HUES48 (cell line): Measurements from ENCODE around the gene ENKUR.

ENCODE experiments used
- H3K27ac ChIP-seq: one replicate; pipeline ENCODE4 v1.7.0; 2013; ENCODE audit warnings: low read depth, low read length, inconsistent platforms
- H3K27me3 ChIP-seq: 2 replicates; pipeline ENCODE4 v1.6.1; 2013; ENCODE audit warnings: mild to moderate bottlenecking, low read length; ENCODE audit not compliant: control insufficient read depth, insufficient read depth
- H3K36me3 ChIP-seq: 2 replicates; pipeline ENCODE4 v1.6.1; 2013; ENCODE audit warnings: low read length; ENCODE audit not compliant: control insufficient read depth, insufficient read depth
- H3K4me1 ChIP-seq: 2 replicates; pipeline ENCODE4 v1.6.1; 2013; ENCODE audit warnings: mild to moderate bottlenecking, low read length; ENCODE audit not compliant: control insufficient read depth, insufficient read depth
- H3K4me3 ChIP-seq: 2 replicates; pipeline ENCODE4 v1.5.1; 2013; ENCODE audit warnings: mild to moderate bottlenecking, low read depth, low read length
- H3K9ac ChIP-seq: 2 replicates; pipeline ENCODE4 v1.6.1; 2013; ENCODE audit warnings: mild to moderate bottlenecking, low read depth, low read length, moderate library complexity
- H3K9me3 ChIP-seq: 2 replicates; pipeline ENCODE4 v1.6.1; 2013; ENCODE audit warnings: low read length; ENCODE audit not compliant: control insufficient read depth, insufficient read depth

ENKUR gene

DNA sequence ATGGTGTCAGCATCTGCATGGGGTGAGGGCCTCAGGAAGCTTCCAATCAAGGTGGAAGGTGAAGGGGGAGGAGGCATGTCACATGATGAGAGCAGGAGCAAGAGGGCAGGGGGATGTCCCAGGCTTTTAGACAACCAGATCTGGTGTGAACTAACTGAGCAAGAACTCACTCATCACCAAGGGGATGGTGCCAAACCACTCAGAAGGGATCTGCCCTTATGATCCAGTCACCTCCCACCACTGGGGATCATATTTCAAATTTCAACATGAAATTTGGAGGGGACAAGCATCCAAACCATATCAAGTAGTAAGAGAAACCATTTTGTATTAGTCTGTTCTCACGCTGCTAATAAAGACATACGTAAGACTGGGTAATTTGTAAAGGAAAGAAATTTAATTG lies 34.0 kb upstream of the ENKUR start:
- Histone ChIP-seq H3K4me3 (no peak overlapping the region), H3K36me3 (no peaks in the 10 kb centered on the region), H3K9me3 (no peaks in the 10 kb centered on the region), H3K27ac (no peak overlapping the region), H3K4me1 (no peaks in the 10 kb centered on the region), H3K9ac (no peak overlapping the region), H3K27me3 (no peaks in the 10 kb centered on the region)

DNA sequence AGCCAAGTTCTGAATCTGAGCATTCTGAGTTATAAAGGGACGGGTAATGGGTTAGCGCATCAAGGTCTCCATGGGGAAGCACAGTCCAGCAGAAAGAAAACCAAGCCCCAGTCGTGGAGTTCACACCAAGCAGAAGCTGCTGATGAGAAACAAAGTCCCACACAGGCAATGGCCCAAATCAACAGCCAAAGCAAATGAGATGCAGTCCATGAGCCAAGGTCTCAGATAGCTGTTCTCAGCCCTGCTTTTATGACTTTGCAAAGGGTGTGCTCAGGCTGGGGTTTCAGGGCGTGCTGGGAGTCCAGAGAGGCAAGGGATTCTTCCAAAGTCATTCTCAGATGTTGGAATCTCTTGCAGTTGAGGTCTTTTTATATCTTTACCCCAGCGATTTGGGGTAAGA lies 32.5 kb upstream of the ENKUR start:
- H3K36me3 ChIP-seq: no peaks in the 10 kb centered on the region

DNA sequence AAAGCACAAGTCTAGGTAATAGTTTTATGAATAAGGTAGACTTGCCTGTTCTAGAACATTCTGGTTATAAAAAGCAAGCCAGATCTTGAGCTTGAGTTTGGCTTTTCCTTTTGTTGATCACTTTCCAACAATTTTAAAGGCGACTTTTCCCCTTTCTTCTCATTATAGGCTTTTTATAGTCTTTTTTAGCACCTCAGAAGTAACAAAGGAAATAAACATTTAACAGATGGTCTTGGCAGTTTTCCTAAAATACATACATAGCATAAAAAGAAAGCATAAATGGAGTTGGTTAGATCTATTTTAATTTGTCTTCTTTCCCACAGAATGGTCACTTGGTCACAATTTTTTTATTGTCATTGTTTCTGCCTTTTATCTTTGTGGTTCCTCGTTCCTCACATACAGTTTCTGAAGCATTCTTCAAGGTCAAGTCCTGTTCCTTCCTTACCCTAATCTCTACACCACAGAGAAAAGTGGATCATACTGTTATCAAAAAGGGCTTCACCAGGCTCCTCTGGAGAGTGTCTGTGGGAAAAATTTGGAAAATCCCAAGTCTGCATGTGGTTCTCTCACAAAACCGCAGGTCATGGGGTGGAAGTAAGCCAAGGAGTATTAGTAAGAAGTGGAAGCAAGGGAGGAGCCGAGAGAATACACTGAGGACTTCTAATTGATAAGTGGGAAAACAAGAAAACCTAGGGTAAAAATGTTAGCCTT lies 31.8 kb upstream of the ENKUR start:
- no peak overlapping the region for H3K4me3 ChIP-seq
- no peak overlapping the region for H3K27ac ChIP-seq
- no peaks in the 10 kb centered on the region for H3K9me3 ChIP-seq
- no peaks in the 10 kb centered on the region for H3K4me1 ChIP-seq
- no peaks in the 10 kb centered on the region for H3K27me3 ChIP-seq
- no peaks in the 10 kb centered on the region for H3K36me3 ChIP-seq
- no peak overlapping the region for H3K9ac ChIP-seq

More for the DNA sequence above, 32.5 kb upstream of the ENKUR start:
- no peaks in the 10 kb centered on the region for H3K4me1 ChIP-seq
- H3K27ac ChIP-seq: no peak overlapping the region
- no peak overlapping the region for H3K9ac ChIP-seq
- no peak overlapping the region for H3K4me3 ChIP-seq
- no peaks in the 10 kb centered on the region for H3K9me3 ChIP-seq
- no peaks in the 10 kb centered on the region for H3K27me3 ChIP-seq

DNA sequence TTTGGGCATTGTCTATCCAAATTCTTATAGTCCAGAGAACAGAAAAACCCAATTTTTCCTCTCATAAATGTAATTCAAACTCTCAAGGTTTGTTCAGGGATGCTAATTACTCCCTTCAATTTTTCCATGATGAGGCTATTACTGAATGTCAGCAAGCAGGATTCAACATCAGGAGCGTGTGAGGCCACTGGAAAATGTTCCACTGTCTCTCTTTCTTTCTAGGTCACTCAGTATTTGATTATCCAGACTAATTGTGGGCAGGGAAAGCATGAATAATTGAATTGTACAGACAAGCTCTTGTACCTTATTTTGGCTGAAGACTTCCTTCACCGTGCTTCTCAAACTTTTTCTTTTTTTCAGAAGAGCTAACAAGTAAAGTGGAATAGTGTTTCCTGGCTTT lies 31.1 kb upstream of the ENKUR start:
- Histone ChIP-seq H3K9me3 (no peaks in the 10 kb centered on the region), H3K4me1 (no peaks in the 10 kb centered on the region), H3K27me3 (no peaks in the 10 kb centered on the region), H3K36me3 (no peaks in the 10 kb centered on the region), H3K27ac (no peak overlapping the region), H3K4me3 (no peak overlapping the region), H3K9ac (no peak overlapping the region)

DNA sequence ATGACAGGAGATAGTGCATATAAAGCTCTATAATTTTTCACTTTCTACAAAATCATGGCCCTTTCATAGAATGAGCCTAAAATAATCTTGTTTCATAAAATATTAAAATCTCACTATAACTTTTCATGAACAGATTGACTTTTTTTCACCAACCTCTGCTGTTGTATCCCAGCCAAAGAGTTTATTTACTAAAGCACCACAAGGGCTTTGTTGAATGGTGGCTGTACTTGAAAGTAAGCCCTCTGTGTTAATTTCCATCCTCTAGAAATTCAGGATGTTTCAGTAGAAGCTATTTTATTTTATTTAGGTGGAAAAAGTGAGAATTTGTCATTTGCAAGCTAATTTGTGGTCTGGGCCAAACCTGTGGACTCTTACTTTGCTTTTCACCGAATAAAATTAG lies 30.7 kb upstream of the ENKUR start:
- no peaks in the 10 kb centered on the region for H3K9me3 ChIP-seq
- no peak overlapping the region for H3K27ac ChIP-seq
- H3K4me1 ChIP-seq: no peaks in the 10 kb centered on the region
- H3K4me3 ChIP-seq: no peak overlapping the region
- no peaks in the 10 kb centered on the region for H3K36me3 ChIP-seq
- H3K27me3 ChIP-seq: no peaks in the 10 kb centered on the region
- H3K9ac ChIP-seq: no peak overlapping the region

DNA sequence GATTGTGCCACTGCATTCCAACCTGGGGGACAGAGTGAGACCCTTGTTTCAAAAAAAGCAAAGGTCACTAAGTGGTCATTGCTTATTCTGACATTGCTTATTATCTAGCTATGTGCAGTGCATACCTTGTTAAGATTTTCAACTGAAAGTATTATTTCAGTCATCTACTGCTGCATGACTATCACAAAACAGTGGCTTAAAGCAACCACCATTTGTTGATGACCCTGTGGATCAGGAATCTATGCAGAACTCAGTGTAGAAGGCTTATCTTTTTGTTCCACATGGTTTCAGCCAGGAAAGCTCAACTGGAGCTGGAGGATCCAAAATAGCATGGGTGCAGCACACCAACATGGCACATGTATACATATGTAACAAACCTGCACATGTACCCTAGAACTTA lies 23.6 kb upstream of the ENKUR start:
- H3K27ac ChIP-seq: no peak overlapping the region

DNA sequence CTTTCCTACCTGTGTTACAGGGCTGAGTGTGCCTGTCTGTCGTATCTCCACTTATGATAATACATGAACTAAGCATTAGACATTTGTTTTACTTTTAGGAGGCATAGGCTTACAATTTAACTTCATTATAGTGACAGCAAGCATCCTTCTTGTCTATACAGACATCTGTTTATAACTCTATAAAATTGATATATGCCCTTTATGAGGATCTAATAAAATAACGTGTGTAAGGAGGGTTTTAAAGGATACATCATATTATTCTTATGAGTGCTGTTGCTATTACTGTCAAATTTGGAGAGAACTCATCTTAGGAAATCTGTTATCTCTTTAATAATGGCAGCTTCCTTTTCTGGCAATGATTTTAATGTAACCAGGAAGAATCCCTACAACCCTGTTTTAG lies 22.4 kb upstream of the ENKUR start:
- Histone ChIP-seq H3K27me3 (no peaks in the 10 kb centered on the region), H3K4me3 (no peak overlapping the region), H3K4me1 (no peaks in the 10 kb centered on the region), H3K27ac (no peak overlapping the region), H3K9ac (no peak overlapping the region), H3K9me3 (no peaks in the 10 kb centered on the region), H3K36me3 (no peaks in the 10 kb centered on the region)

More for the DNA sequence above, 23.6 kb upstream of the ENKUR start:
- H3K4me1 ChIP-seq: no peaks in the 10 kb centered on the region
- no peak overlapping the region for H3K4me3 ChIP-seq
- H3K36me3 ChIP-seq: no peaks in the 10 kb centered on the region
- no peak overlapping the region for H3K9ac ChIP-seq
- no peaks in the 10 kb centered on the region for H3K9me3 ChIP-seq
- no peaks in the 10 kb centered on the region for H3K27me3 ChIP-seq

DNA sequence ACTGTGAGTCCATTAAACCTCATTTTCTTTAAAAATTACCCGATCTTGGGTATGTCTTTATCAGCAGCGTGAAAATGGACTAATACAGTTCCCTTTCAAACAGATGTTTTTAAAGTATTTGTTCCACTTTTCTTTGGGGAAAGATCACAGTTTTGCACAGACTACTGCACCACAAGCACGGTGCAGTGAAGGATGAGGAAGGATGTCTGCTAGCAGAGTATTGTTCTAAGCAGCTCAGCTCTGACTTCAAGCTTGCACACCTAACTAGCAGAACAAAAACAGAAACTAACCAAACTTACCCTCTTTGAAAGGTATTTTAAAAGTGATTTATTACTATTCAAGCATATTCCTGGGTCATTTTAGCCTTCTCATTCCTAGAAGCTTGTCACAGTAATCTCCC lies 20.4 kb upstream of the ENKUR start:
- H3K4me3 ChIP-seq: no peak overlapping the region

DNA sequence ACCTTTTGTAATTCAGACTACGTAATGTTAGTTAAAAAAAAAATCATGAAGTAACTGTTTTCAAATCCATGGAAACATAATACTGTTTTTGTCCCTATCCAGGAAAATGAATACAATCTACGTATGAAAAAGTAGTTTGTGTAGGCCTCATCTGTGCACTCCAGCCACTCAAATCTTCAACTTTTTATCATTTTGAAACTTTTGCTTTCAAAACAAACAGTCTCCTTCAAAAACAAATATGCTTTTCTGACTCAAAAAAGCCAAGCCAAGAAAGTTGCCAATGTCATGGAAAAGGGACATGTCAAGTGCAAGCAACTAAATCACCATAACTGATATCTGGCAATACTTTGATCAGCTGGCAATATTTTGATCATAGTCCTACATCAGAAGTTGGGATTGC lies 13.6 kb upstream of the ENKUR start:
- no peaks in the 10 kb centered on the region for H3K9me3 ChIP-seq
- H3K36me3 ChIP-seq: no peaks in the 10 kb centered on the region
- H3K27me3 ChIP-seq: no peaks in the 10 kb centered on the region
- no peak overlapping the region for H3K4me3 ChIP-seq
- no peak overlapping the region for H3K27ac ChIP-seq
- H3K4me1 ChIP-seq: no peaks in the 10 kb centered on the region
- H3K9ac ChIP-seq: no peak overlapping the region

More for the DNA sequence above, 20.4 kb upstream of the ENKUR start:
- no peaks in the 10 kb centered on the region for H3K27me3 ChIP-seq
- no peaks in the 10 kb centered on the region for H3K9me3 ChIP-seq
- no peak overlapping the region for H3K9ac ChIP-seq
- H3K27ac ChIP-seq: no peak overlapping the region
- H3K36me3 ChIP-seq: no peaks in the 10 kb centered on the region
- no peaks in the 10 kb centered on the region for H3K4me1 ChIP-seq

DNA sequence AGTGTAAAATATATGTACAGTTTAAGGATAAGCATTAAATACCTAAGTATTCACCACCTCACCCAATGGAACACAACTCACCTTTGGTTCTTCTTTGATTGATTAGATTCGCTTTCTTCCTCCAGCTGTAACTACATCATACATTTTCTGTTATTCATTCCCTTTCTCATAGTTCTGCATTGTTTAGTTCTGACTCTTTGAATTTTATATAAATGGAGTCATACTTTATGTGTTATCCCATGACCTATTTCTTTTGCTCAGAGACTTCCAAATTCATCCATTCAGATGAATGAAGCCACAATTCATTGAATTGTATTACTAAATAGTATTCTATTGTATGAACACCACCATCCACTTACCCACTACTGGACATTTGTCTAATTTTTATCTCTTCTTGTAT lies 12.8 kb upstream of the ENKUR start:
- H3K9me3 ChIP-seq: no peaks in the 10 kb centered on the region
- H3K4me1 ChIP-seq: no peaks in the 10 kb centered on the region
- no peak overlapping the region for H3K9ac ChIP-seq
- no peak overlapping the region for H3K27ac ChIP-seq
- H3K36me3 ChIP-seq: no peaks in the 10 kb centered on the region
- H3K27me3 ChIP-seq: no peaks in the 10 kb centered on the region
- no peak overlapping the region for H3K4me3 ChIP-seq

DNA sequence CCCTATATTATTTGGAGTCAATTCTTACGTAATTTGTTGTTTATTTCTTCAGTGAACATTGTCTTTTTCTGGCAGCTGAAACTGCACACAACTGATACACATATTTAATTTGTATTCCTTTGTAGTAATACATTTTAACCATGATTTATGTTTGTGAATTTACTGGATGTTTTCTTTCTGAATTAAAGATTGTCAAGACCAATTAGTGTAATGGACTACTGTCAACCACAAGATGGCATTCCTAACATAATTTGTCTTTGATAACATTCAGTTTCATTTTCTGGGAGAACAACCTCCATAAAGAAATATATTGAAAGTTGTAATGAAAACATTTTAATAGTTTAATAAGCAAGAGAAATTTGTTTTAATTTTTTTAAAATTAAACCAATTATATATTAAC lies 10.5 kb upstream of the ENKUR start:
- H3K27ac ChIP-seq: no peak overlapping the region
- H3K9me3 ChIP-seq: no peaks in the 10 kb centered on the region
- no peak overlapping the region for H3K9ac ChIP-seq
- H3K4me3 ChIP-seq: no peak overlapping the region
- H3K36me3 ChIP-seq: no peaks in the 10 kb centered on the region
- no peaks in the 10 kb centered on the region for H3K27me3 ChIP-seq
- no peaks in the 10 kb centered on the region for H3K4me1 ChIP-seq
